Mesenchymal stem cell (in vitro differentiated cells and primary cell): ENCODE measurements around the gene CITED4.

Experiments
- DNase-seq: peaks from one replicate; pipeline ENCODE4 v3.0.0-alpha.2; 2013
- H2AFZ ChIP-seq: one replicate; pipeline ENCODE4 v1.6.1; 2013; ENCODE audit warnings: low read depth, mild to moderate bottlenecking, control low read depth, inconsistent platforms, low read length, moderate library complexity
- H2AK5ac ChIP-seq: 2 replicates; pipeline ENCODE4 v1.6.1; 2013; ENCODE audit warnings: low read length, moderate library complexity, mild to moderate bottlenecking, inconsistent platforms; ENCODE audit not compliant: severe bottlenecking
- H2BK120ac ChIP-seq: one replicate; pipeline ENCODE4 v1.6.1; 2013; ENCODE audit warnings: low read depth, mild to moderate bottlenecking, inconsistent platforms, low read length, moderate library complexity
- H2BK12ac ChIP-seq, 2 experiments: one replicate each; pipeline ENCODE4 v1.6.1; 2013; ENCODE audit warnings: inconsistent platforms in 2 of 2, low read length in 2 of 2, mild to moderate bottlenecking in 2 of 2, moderate library complexity in 2 of 2, control low read depth in 1 of 2
- H2BK15ac ChIP-seq: one replicate; pipeline ENCODE4 v1.6.1; 2013; ENCODE audit warnings: mild to moderate bottlenecking, low read depth, inconsistent platforms; ENCODE audit not compliant: poor library complexity, severe bottlenecking
- H2BK5ac ChIP-seq: 2 replicates; pipeline ENCODE4 v1.6.1; 2013; ENCODE audit warnings: low read depth, mild to moderate bottlenecking, low read length, control low read depth, inconsistent platforms; ENCODE audit not compliant: poor library complexity, severe bottlenecking
- H3K14ac ChIP-seq, 2 experiments: one replicate each; pipeline ENCODE4 v1.6.1; 2013; ENCODE audit warnings: inconsistent platforms in 2 of 2, low read length in 2 of 2, control low read depth in 1 of 2, mild to moderate bottlenecking in 1 of 2, moderate library complexity in 1 of 2
- H3K18ac ChIP-seq, 2 experiments: one replicate each; pipeline ENCODE4 v1.6.1; 2013; ENCODE audit warnings: inconsistent platforms in 2 of 2, low read length in 2 of 2, control low read depth in 1 of 2, low read depth in 1 of 2, mild to moderate bottlenecking in 1 of 2
- H3K23ac ChIP-seq, 2 experiments: one replicate each; pipeline ENCODE4 v1.6.1; 2013; ENCODE audit warnings: inconsistent platforms in 2 of 2, low read length in 2 of 2, mild to moderate bottlenecking in 2 of 2, moderate library complexity in 2 of 2, control low read depth in 1 of 2
- H3K27ac ChIP-seq: 2 replicates; pipeline ENCODE4 v1.5.1; 2013; ENCODE audit warnings: mild to moderate bottlenecking, moderate library complexity, low read length, control low read depth, inconsistent platforms; ENCODE audit not compliant: poor library complexity, severe bottlenecking
- H3K27me3 ChIP-seq, 2 experiments: 2 replicates each; pipeline versions ENCODE4 v1.6.1 to v1.7.0; 2013; ENCODE audit warnings: low read length in 2 of 2, mild to moderate bottlenecking in 2 of 2, moderate library complexity in 2 of 2, control low read depth in 1 of 2, inconsistent platforms in 1 of 2; ENCODE audit not compliant: control insufficient read depth in 1 of 2, insufficient read depth in 1 of 2
- H3K36me3 ChIP-seq, 2 experiments: 2 replicates each; pipeline versions ENCODE4 v1.6.1 to v1.7.0; 2013; ENCODE audit warnings: low read length in 2 of 2, control low read depth in 1 of 2, inconsistent platforms in 1 of 2, low read depth in 1 of 2, mild to moderate bottlenecking in 1 of 2; ENCODE audit not compliant: insufficient read depth in 2 of 2, control insufficient read depth in 1 of 2
- H3K4ac ChIP-seq, 2 experiments: one replicate each; pipeline ENCODE4 v1.6.1; 2013; ENCODE audit warnings: inconsistent platforms in 2 of 2, low read length in 2 of 2, mild to moderate bottlenecking in 2 of 2, moderate library complexity in 2 of 2, control low read depth in 1 of 2, low read depth in 1 of 2
- H3K4me1 ChIP-seq: 2 replicates; pipeline ENCODE4 v1.6.1; 2013; ENCODE audit warnings: low read depth, low read length, control low read depth; ENCODE audit not compliant: control insufficient read depth, insufficient read depth
- H3K4me2 ChIP-seq: 2 replicates; pipeline ENCODE4 v1.6.1; 2013; ENCODE audit warnings: low read length, mild to moderate bottlenecking, inconsistent platforms; ENCODE audit not compliant: poor library complexity, severe bottlenecking
- H3K4me3 ChIP-seq, 2 experiments: 2 replicates each; pipeline versions ENCODE4 v1.5.1 to v1.7.0; 2013; ENCODE audit warnings: low read length in 2 of 2, mild to moderate bottlenecking in 2 of 2, control low read depth in 1 of 2, low read depth in 1 of 2; ENCODE audit not compliant: insufficient read depth in 1 of 2
- H3K79me1 ChIP-seq: replicated peaks from 2 replicates; pipeline ENCODE4 v1.6.1; 2013; ENCODE audit warnings: mild to moderate bottlenecking, control low read depth, low read length, inconsistent platforms; ENCODE audit not compliant: poor library complexity, severe bottlenecking
- H3K9ac ChIP-seq: 2 replicates; pipeline ENCODE4 v1.7.0; 2013; ENCODE audit warnings: mild to moderate bottlenecking, low read length, moderate library complexity
- H3K9me3 ChIP-seq: 2 replicates; pipeline ENCODE4 v1.7.0; 2013; ENCODE audit warnings: mild to moderate bottlenecking, low read length; ENCODE audit not compliant: control insufficient read depth
- H4K8ac ChIP-seq: one replicate; pipeline ENCODE4 v1.6.1; 2013; ENCODE audit warnings: inconsistent platforms, mild to moderate bottlenecking, low read length, moderate library complexity
- H4K91ac ChIP-seq: one replicate; pipeline ENCODE4 v1.6.1; 2013; ENCODE audit warnings: mild to moderate bottlenecking, low read length, inconsistent platforms
- WGBS: methylation state at CpG from one replicate; pipeline ENCODE4 v1.1.7; 2013; ENCODE audit warnings: mixed read lengths; 5-methylcytosine and 5-hydroxymethylcytosine counted together

CITED4 gene

GRCh38 chr1:40907899-40908298 lies 45.7 kb upstream of the CITED4 start:
- H3K23ac ChIP-seq = no peak overlapping the region
- no peak overlapping the region for H4K8ac ChIP-seq
- H3K4me2 ChIP-seq = no peak overlapping the region
- no peak for DNase-seq
- no peak overlapping the region for H3K4ac ChIP-seq
- no peak overlapping the region for H3K14ac ChIP-seq
- H3K4me1 ChIP-seq = no peaks in the 10 kb centered on the region
- H2BK15ac ChIP-seq = no peak overlapping the region
- no peaks in the 10 kb centered on the region for H3K27me3 ChIP-seq
- H2BK120ac ChIP-seq = no peak overlapping the region
- H2BK5ac ChIP-seq = no peak overlapping the region
- H3K4me3 ChIP-seq = no peak overlapping the region
- no peak overlapping the region for H3K9ac ChIP-seq
- no peaks in the 10 kb centered on the region for H3K79me1 ChIP-seq
- H3K9me3 ChIP-seq = no peaks in the 10 kb centered on the region
- no peak overlapping the region for H2AFZ ChIP-seq
- H3K27ac ChIP-seq = no peak overlapping the region
- no peak overlapping the region for H3K18ac ChIP-seq
- H3K36me3 ChIP-seq = no peaks in the 10 kb centered on the region
- no peak overlapping the region for H4K91ac ChIP-seq
- 92% methylated on average over 3 of the region's 4 CpGs for WGBS
- H2BK12ac ChIP-seq = no peak overlapping the region
- H2AK5ac ChIP-seq = no peak overlapping the region

GRCh38 chr1:40906781-40907400 lies 44.7 kb upstream of the CITED4 start:
- Histone ChIP-seq H2BK15ac (no peak overlapping the region), H4K8ac (no peak overlapping the region), H2AK5ac (no peak overlapping the region), H2BK5ac (no peak overlapping the region), H3K27ac (no peak overlapping the region), H3K23ac (no peak overlapping the region), H3K27me3 (no peaks in the 10 kb centered on the region), H2AFZ (no peak overlapping the region), H4K91ac (no peak overlapping the region), H3K14ac (no peak overlapping the region), H2BK120ac (no peak overlapping the region), H2BK12ac (no peak overlapping the region), H3K9ac (no peak overlapping the region), H3K36me3 (no peaks in the 10 kb centered on the region), H3K18ac (no peak overlapping the region), H3K4me2 (no peak overlapping the region), H3K4me3 (no peak overlapping the region), H3K4ac (no peak overlapping the region), H3K79me1 (no peaks in the 10 kb centered on the region), H3K4me1 (peaks cover 6% of the 10 kb centered on the region), H3K9me3 (no peaks in the 10 kb centered on the region)
- WGBS = no CpG with 5 or more reads among the region's 3 CpGs
- no peak for DNase-seq

- 96% methylated on average over 3 of the region's 4 CpGs for WGBS
- peaks cover 9% of the 10 kb centered on the region for H3K4me1 ChIP-seq
- H2BK120ac ChIP-seq = no peak overlapping the region
- H4K91ac ChIP-seq = no peak overlapping the region
- no peak overlapping the region for H4K8ac ChIP-seq
- H3K18ac ChIP-seq = no peak overlapping the region
- H3K23ac ChIP-seq = no peak overlapping the region
- no peak for DNase-seq
- no peak overlapping the region for H2AK5ac ChIP-seq
- H3K14ac ChIP-seq = no peak overlapping the region
- no peaks in the 10 kb centered on the region for H3K36me3 ChIP-seq
- no peak overlapping the region for H3K9ac ChIP-seq
- H3K9me3 ChIP-seq = no peaks in the 10 kb centered on the region
- H2BK5ac ChIP-seq = no peak overlapping the region
- H2BK12ac ChIP-seq = no peak overlapping the region
- no peak overlapping the region for H3K27ac ChIP-seq
- H3K27me3 ChIP-seq = no peaks in the 10 kb centered on the region
- no peak overlapping the region for H3K4ac ChIP-seq
- no peak overlapping the region for H2AFZ ChIP-seq
- no peaks in the 10 kb centered on the region for H3K79me1 ChIP-seq
- H2BK15ac ChIP-seq = no peak overlapping the region
- H3K4me2 ChIP-seq = no peak overlapping the region
- no peak overlapping the region for H3K4me3 ChIP-seq
These were observed 42.9 kb upstream of the CITED4 start for GRCh38 chr1:40905061-40905460.

GRCh38 chr1:40903106-40903505 lies 40.9 kb upstream of the CITED4 start:
- Histone ChIP-seq H2AK5ac (no peak overlapping the region), H3K4me3 (no peak overlapping the region), H2BK15ac (no peak overlapping the region), H4K91ac (no peak overlapping the region), H3K4me1 (peaks cover 21% of the 10 kb centered on the region), H3K23ac (no peak overlapping the region), H2AFZ (no peak overlapping the region), H3K36me3 (no peaks in the 10 kb centered on the region), H3K4me2 (no peak overlapping the region), H3K27ac (no peak overlapping the region), H3K9ac (no peak overlapping the region), H2BK12ac (no peak overlapping the region), H2BK120ac (no peak overlapping the region), H3K14ac (no peak overlapping the region), H3K4ac (no peak overlapping the region), H3K9me3 (no peaks in the 10 kb centered on the region), H2BK5ac (no peak overlapping the region), H3K18ac (no peak overlapping the region), H3K27me3 (no peaks in the 10 kb centered on the region), H3K79me1 (no peaks in the 10 kb centered on the region), H4K8ac (no peak overlapping the region)
- WGBS = 88% methylated on average over 1 of the region's 1 CpG
- no peak for DNase-seq
